K562 (cell line): Measurements from ENCODE around the gene LPCAT3. TPM values are rescaled to one million over a fixed set of nuclear protein-coding genes. Genes with fewer than 3 reads are reported as not detected.

ENCODE experiments used
- EWSR1 ChIP-seq: fragments of 450-650 bp; IDR thresholded peaks from 2 replicates; pipeline ENCODE4 v1.6.1; 2018; ENCODE audit warnings: borderline replicate concordance, mild to moderate bottlenecking, low read depth, moderate library complexity; ENCODE audit not compliant: partially characterized antibody
- POLR2H ChIP-seq: IDR thresholded peaks from 2 replicates; pipeline ENCODE4 v1.6.1; 2016; ENCODE audit warnings: missing genetic modification characterization, low read depth, mild to moderate bottlenecking, control low read depth, missing compliant biosample characterization, moderate library complexity
- SAFB ChIP-seq: fragments of 200-400 bp; formaldehyde crosslinking; IDR thresholded peaks from 2 replicates; pipeline ENCODE4 v1.6.1; 2017; ENCODE audit warnings: low read depth, low read length, borderline replicate concordance
- YY1 ChIP-seq, 3 experiments: IDR thresholded peaks; 2 replicates each; pipeline ENCODE4 v1.6.1; 2011; ENCODE audit warnings: low read length in 2 of 3, mild to moderate bottlenecking in 2 of 3, moderate library complexity in 2 of 3, borderline replicate concordance in 1 of 3, control low read depth in 1 of 3, low read depth in 1 of 3; ENCODE audit not compliant: insufficient read depth in 3 of 3, insufficient replicate concordance in 2 of 3, control insufficient read depth in 1 of 3, insufficient read length in 1 of 3; ENCODE audit errors: extremely low read depth in 1 of 3
- ZBTB1 ChIP-seq: sonication (generic); formaldehyde crosslinking; IDR thresholded peaks from 2 replicates; pipeline ENCODE4 v1.8.1; 2023; ENCODE audit warnings: missing genetic modification reagents, low read depth, mild to moderate bottlenecking, borderline replicate concordance
- ZNF217 ChIP-seq: sonication (generic); formaldehyde crosslinking; IDR thresholded peaks from 2 replicates; pipeline ENCODE4 v1.8.0; 2022; ENCODE audit warnings: mild to moderate bottlenecking, missing genetic modification reagents
- polyA plus RNA-seq, 8 experiments: library from polyadenylated mRNA; depleted of rRNA in 4 of 8; stranded (reverse) in 5 of 8; unstranded in 3 of 8; fragments of >200 nt; fragmentation: Nextera tagmentation in 2 of 8; fragmentation: Illumina TruSeq in 1 of 8; extraction: Ambion mirVana in 2 of 8; extraction: Trizol in 1 of 8; gene quantifications; 2 replicates each; pipeline versions ENCODE4 v1.2.1 to v1.2.3, GENCODE V29; 2011 to 2014; ENCODE audit warnings: inconsistent platforms in 1 of 8, missing spikeins in 1 of 8
- total RNA-seq, 7 experiments: library from RNA; depleted of rRNA in 6 of 7; stranded (reverse); fragments of >200 nt in 6 of 7; fragmentation: Illumina TruSeq in 2 of 7; extraction: Trizol in 2 of 7; gene quantifications; 2 replicates each; pipeline versions ENCODE4 v1.2.1 to v1.2.3, GENCODE V29; 2011 to 2021; ENCODE audit warnings: low replicate concordance in 1 of 7
- TF ChIP-seq, protein P1 (sequence below): fragments of 450-650 bp; IDR thresholded peaks from 2 replicates; pipeline ENCODE4 v1.6.1; 2018; ENCODE audit warnings: mild to moderate bottlenecking, low read depth; ENCODE audit not compliant: partially characterized antibody
- TF ChIP-seq, protein P2 (sequence below): fragments of 200-800 bp; sonication (Bioruptor generic); IDR thresholded peaks from 2 replicates; pipeline ENCODE4 v1.6.1; 2017; ENCODE audit warnings: missing genetic modification characterization, missing compliant biosample characterization
- TF ChIP-seq, protein P3 (sequence below): IDR thresholded peaks from 2 replicates; pipeline ENCODE4 v1.6.1; 2014; ENCODE audit warnings: antibody characterized with exemption
- TF ChIP-seq, protein P4 (sequence below), 2 experiments: fragments of 450-650 bp; formaldehyde crosslinking in 1 of 2; IDR thresholded peaks; 2 replicates each; pipeline versions ENCODE4 v1.4.0 to v1.6.1; 2014 to 2020; ENCODE audit warnings: mild to moderate bottlenecking in 2 of 2, borderline replicate concordance in 1 of 2, low read depth in 1 of 2

LPCAT3 gene
- total and polyA plus RNA-seq, 9 of the 15 experiments (the other 6 are each of a cell fraction or from before 2014, with no cell fraction given) = 4.9 to 52.5 (median 25.3) TPM

DNA sequence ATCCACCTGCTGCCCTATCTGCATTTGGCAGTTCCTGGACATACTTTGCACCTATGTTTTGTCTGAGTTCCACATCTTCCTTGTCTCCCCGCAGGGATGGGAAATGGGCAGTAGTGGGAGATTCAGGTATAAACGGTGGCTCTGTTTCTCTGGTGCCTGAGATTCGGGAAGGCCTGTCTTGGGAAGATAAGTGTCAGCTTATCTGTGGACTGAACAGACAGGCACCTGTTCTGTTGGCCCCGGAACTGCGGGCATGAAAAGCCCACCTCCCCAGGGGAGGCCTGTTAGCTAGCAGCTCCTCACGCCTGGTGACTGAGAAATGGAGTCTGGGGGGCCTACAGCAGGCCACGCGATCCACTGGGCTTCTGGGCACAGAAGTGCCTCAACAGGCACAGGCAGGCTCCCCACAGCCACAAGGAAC is 53.7 kb downstream of the LPCAT3 start (continued):
- TF ChIP-seq, protein P1, sequence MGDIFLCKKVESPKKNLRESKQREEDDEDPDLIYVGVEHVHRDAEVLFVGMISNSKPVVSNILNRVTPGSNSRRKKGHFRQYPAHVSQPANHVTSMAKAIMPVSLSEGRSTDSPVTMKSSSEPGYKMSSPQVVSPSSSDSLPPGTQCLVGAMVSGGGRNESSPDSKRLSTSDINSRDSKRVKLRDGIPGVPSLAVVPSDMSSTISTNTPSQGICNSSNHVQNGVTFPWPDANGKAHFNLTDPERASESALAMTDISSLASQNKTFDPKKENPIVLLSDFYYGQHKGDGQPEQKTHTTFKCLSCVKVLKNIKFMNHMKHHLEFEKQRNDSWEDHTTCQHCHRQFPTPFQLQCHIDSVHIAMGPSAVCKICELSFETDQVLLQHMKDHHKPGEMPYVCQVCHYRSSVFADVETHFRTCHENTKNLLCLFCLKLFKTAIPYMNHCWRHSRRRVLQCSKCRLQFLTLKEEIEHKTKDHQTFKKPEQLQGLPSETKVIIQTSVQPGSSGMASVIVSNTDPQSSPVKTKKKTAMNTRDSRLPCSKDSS = no peak
- TF ChIP-seq SAFB = no peak
- TF ChIP-seq, protein P2, sequence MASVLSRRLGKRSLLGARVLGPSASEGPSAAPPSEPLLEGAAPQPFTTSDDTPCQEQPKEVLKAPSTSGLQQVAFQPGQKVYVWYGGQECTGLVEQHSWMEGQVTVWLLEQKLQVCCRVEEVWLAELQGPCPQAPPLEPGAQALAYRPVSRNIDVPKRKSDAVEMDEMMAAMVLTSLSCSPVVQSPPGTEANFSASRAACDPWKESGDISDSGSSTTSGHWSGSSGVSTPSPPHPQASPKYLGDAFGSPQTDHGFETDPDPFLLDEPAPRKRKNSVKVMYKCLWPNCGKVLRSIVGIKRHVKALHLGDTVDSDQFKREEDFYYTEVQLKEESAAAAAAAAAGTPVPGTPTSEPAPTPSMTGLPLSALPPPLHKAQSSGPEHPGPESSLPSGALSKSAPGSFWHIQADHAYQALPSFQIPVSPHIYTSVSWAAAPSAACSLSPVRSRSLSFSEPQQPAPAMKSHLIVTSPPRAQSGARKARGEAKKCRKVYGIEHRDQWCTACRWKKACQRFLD = no peak
- no peak for TF ChIP-seq POLR2H (tag)
- TF ChIP-seq, protein P3, sequence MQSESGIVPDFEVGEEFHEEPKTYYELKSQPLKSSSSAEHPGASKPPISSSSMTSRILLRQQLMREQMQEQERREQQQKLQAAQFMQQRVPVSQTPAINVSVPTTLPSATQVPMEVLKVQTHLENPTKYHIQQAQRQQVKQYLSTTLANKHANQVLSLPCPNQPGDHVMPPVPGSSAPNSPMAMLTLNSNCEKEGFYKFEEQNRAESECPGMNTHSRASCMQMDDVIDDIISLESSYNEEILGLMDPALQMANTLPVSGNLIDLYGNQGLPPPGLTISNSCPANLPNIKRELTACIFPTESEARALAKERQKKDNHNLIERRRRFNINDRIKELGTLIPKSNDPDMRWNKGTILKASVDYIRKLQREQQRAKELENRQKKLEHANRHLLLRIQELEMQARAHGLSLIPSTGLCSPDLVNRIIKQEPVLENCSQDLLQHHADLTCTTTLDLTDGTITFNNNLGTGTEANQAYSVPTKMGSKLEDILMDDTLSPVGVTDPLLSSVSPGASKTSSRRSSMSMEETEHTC = no peak
- TF ChIP-seq ZBTB1 (CRISPR knock-in tag) = no peak
- TF ChIP-seq, protein P4, sequence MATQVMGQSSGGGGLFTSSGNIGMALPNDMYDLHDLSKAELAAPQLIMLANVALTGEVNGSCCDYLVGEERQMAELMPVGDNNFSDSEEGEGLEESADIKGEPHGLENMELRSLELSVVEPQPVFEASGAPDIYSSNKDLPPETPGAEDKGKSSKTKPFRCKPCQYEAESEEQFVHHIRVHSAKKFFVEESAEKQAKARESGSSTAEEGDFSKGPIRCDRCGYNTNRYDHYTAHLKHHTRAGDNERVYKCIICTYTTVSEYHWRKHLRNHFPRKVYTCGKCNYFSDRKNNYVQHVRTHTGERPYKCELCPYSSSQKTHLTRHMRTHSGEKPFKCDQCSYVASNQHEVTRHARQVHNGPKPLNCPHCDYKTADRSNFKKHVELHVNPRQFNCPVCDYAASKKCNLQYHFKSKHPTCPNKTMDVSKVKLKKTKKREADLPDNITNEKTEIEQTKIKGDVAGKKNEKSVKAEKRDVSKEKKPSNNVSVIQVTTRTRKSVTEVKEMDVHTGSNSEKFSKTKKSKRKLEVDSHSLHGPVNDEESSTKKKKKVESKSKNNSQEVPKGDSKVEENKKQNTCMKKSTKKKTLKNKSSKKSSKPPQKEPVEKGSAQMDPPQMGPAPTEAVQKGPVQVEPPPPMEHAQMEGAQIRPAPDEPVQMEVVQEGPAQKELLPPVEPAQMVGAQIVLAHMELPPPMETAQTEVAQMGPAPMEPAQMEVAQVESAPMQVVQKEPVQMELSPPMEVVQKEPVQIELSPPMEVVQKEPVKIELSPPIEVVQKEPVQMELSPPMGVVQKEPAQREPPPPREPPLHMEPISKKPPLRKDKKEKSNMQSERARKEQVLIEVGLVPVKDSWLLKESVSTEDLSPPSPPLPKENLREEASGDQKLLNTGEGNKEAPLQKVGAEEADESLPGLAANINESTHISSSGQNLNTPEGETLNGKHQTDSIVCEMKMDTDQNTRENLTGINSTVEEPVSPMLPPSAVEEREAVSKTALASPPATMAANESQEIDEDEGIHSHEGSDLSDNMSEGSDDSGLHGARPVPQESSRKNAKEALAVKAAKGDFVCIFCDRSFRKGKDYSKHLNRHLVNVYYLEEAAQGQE (IDR thresholded peaks at IDR 0.05; ENCODE audit: borderline replicate concordance) = no peak
- TF ChIP-seq, protein P4 (CRISPR knock-in tag; IDR thresholded peaks at IDR 0.05; ENCODE audit: low read depth) = no peak
- no peak for TF ChIP-seq EWSR1
- TF ChIP-seq YY1 (IDR thresholded peaks at IDR 0.05; ENCODE audit: borderline replicate concordance in 1 of 3, control insufficient read depth in 1 of 3, extremely low read depth in 1 of 3, insufficient read depth in 3 of 3, insufficient read length in 1 of 3, insufficient replicate concordance in 2 of 3, low read depth in 1 of 3, low read length in 2 of 3) = no peak
- TF ChIP-seq ZNF217 (CRISPR knock-in tag) = no peak
